Measurements from ENCODE around the gene HHAT.

The HHAT gene

DNA sequence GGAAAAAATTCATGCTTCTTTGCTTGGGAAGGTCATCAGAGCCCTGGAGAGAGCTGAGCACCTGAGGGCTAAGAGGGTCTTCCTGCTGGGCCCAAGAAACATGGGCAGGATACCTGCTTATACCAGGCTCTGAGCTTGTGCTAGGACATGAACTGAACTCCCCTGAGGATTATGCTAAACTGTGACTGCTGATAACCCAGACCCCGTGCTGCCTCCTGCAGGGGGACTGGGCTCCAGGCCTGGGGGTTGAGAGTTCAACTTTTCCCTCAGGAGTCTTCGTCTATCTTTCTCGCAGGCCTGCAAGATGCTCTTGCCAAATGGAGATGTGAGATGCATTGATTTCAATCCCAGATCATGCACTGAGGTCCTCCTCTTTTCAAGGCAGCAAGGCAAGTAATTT is 368.5 kb downstream of the HHAT start:
- Histone ChIP-seq H3K4me3 (ENCODE audit: low read length) (no peak overlapping the region), H3K18ac (ENCODE audit: low read length) (no peak overlapping the region), H3K79me2 (ENCODE audit: control insufficient read depth, insufficient read depth, low read length) (no peaks in the 10 kb centered on the region), H3K4me2 (ENCODE audit: low read length) (no peak overlapping the region), H3K56ac (ENCODE audit: low read length) (no peak overlapping the region), H3K27me3 (ENCODE audit: insufficient read depth, low read length, poor library complexity) (no peaks in the 10 kb centered on the region), H4K8ac (ENCODE audit: low read depth, low read length) (no peak overlapping the region), H3K4me1 (ENCODE audit: control insufficient read depth, low read depth, low read length) (no peaks in the 10 kb centered on the region), H3K4ac (ENCODE audit: low read depth, low read length) (no peak overlapping the region), H2BK120ac (ENCODE audit: low read depth, low read length) (no peak overlapping the region), H2BK5ac (ENCODE audit: low read length) (no peak overlapping the region), H3K27ac (ENCODE audit: low read depth, low read length) (no peak overlapping the region), H2AK5ac (ENCODE audit: low read length) (no peak overlapping the region), H3K9ac (ENCODE audit: low read length) (no peak overlapping the region), H3K23ac (ENCODE audit: low read length) (no peak overlapping the region), H4K5ac (ENCODE audit: low read length) (no peak overlapping the region), H3K79me1 (ENCODE audit: low read length) (no peaks in the 10 kb centered on the region), H3K36me3 (ENCODE audit: control insufficient read depth, insufficient read depth, low read length) (no peaks in the 10 kb centered on the region), H2BK15ac (replicated peaks; ENCODE audit: low read depth) (no peak overlapping the region)
- peak; percentile 61 for DNase-seq
- WGBS (ENCODE audit: extremely low coverage, insufficient coverage, low lambda C conversion rate) = no CpG with 5 or more reads among the region's 3 CpGs

GRCh38 chr1:210698661-210699060 is 370.0 kb downstream of the HHAT start:
- Histone ChIP-seq H2AK5ac (ENCODE audit: low read length) (no peak overlapping the region), H4K5ac (ENCODE audit: low read length) (no peak overlapping the region), H3K27ac (ENCODE audit: low read depth, low read length) (no peak overlapping the region), H3K23ac (ENCODE audit: low read length) (no peak overlapping the region), H3K27me3 (ENCODE audit: insufficient read depth, low read length, poor library complexity) (no peaks in the 10 kb centered on the region), H3K18ac (ENCODE audit: low read length) (no peak overlapping the region), H3K56ac (ENCODE audit: low read length) (no peak overlapping the region), H3K9ac (ENCODE audit: low read length) (no peak overlapping the region), H2BK15ac (replicated peaks; ENCODE audit: low read depth) (no peak overlapping the region), H4K8ac (ENCODE audit: low read depth, low read length) (no peak overlapping the region), H3K36me3 (ENCODE audit: control insufficient read depth, insufficient read depth, low read length) (no peaks in the 10 kb centered on the region), H2BK5ac (ENCODE audit: low read length) (no peak overlapping the region), H3K4me2 (ENCODE audit: low read length) (no peak overlapping the region), H3K79me1 (ENCODE audit: low read length) (no peaks in the 10 kb centered on the region), H3K79me2 (ENCODE audit: control insufficient read depth, insufficient read depth, low read length) (no peaks in the 10 kb centered on the region), H2BK120ac (ENCODE audit: low read depth, low read length) (no peak overlapping the region), H3K4me1 (ENCODE audit: control insufficient read depth, low read depth, low read length) (no peaks in the 10 kb centered on the region), H3K4ac (ENCODE audit: low read depth, low read length) (no peak overlapping the region), H3K4me3 (ENCODE audit: low read length) (no peak overlapping the region)
- WGBS (ENCODE audit: extremely low coverage, insufficient coverage, low lambda C conversion rate) = no CpG with 5 or more reads among the region's 5 CpGs
- DNase-seq = no peak

DNA sequence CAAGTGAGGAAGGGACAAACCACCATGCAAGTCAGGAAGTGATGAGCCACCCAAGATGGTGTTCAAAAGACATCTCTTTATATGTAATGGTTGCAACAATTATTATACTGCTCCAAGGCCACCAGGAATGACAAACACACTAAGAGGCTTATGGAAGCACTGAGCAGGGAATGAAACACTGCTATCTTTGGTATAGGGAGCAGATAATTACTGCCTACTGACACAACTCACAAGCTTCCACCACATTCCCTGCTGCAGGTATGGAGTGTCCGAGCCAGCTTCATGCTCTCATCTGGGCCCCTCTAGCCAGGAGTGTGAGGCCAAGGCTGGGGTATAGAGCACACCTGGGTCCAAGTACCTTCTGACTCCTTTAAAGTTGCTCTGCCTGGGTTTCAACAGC is 371.4 kb downstream of the HHAT start:
- no peak overlapping the region for H3K27ac ChIP-seq (ENCODE audit: low read depth, low read length)
- no CpG with 5 or more reads among the region's 1 CpG for WGBS (ENCODE audit: extremely low coverage, insufficient coverage, low lambda C conversion rate)

DNA sequence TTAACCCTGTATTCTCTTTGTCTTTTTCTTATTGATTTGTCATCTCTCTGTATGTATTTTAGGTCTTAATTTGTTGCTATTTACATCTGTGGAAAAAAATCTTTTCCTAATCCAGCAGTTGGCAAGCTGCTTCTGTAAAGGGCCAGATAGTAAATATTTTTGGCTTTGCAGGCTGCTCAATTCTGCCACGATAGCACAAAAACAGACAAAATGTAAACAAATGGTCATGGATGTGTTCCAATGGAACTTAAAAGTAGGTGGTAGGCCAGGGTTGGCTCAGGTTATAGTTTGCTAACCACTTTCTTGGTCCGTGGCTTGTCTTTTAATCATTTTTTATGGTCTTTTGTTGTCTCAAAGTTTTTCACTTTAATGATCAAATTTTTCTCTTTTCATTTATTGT is 371.8 kb downstream of the HHAT start:
- H3K18ac ChIP-seq (ENCODE audit: low read length) = no peak overlapping the region
- H3K23ac ChIP-seq (ENCODE audit: low read length) = no peak overlapping the region
- H3K36me3 ChIP-seq (ENCODE audit: control insufficient read depth, insufficient read depth, low read length) = no peaks in the 10 kb centered on the region
- no peak overlapping the region for H3K9ac ChIP-seq (ENCODE audit: low read length)
- no peak overlapping the region for H3K4me2 ChIP-seq (ENCODE audit: low read length)
- no peak overlapping the region for H2AK5ac ChIP-seq (ENCODE audit: low read length)
- no peak overlapping the region for H3K4ac ChIP-seq (ENCODE audit: low read depth, low read length)
- WGBS (ENCODE audit: extremely low coverage, insufficient coverage, low lambda C conversion rate) = no CpG with 5 or more reads among the region's 2 CpGs
- no peak overlapping the region for H2BK15ac ChIP-seq (replicated peaks; ENCODE audit: low read depth)
- no peak overlapping the region for H3K56ac ChIP-seq (ENCODE audit: low read length)
- no peak overlapping the region for H2BK5ac ChIP-seq (ENCODE audit: low read length)
- no peak overlapping the region for H4K5ac ChIP-seq (ENCODE audit: low read length)
- H3K4me1 ChIP-seq (ENCODE audit: control insufficient read depth, low read depth, low read length) = no peaks in the 10 kb centered on the region
- no peak overlapping the region for H2BK120ac ChIP-seq (ENCODE audit: low read depth, low read length)
- no peaks in the 10 kb centered on the region for H3K79me1 ChIP-seq (ENCODE audit: low read length)
- no peaks in the 10 kb centered on the region for H3K79me2 ChIP-seq (ENCODE audit: control insufficient read depth, insufficient read depth, low read length)
- DNase-seq = no peak
- H4K8ac ChIP-seq (ENCODE audit: low read depth, low read length) = no peak overlapping the region
- no peaks in the 10 kb centered on the region for H3K27me3 ChIP-seq (ENCODE audit: insufficient read depth, low read length, poor library complexity)
- no peak overlapping the region for H3K4me3 ChIP-seq (ENCODE audit: low read length)
- no peak overlapping the region for H3K27ac ChIP-seq (ENCODE audit: low read depth, low read length)

More for the DNA sequence above, 371.4 kb downstream of the HHAT start:
- no peaks in the 10 kb centered on the region for H3K79me1 ChIP-seq (ENCODE audit: low read length)
- no peaks in the 10 kb centered on the region for H3K27me3 ChIP-seq (ENCODE audit: insufficient read depth, low read length, poor library complexity)
- H3K23ac ChIP-seq (ENCODE audit: low read length) = no peak overlapping the region
- no peaks in the 10 kb centered on the region for H3K36me3 ChIP-seq (ENCODE audit: control insufficient read depth, insufficient read depth, low read length)
- no peak overlapping the region for H3K4me3 ChIP-seq (ENCODE audit: low read length)
- H4K5ac ChIP-seq (ENCODE audit: low read length) = no peak overlapping the region
- H3K79me2 ChIP-seq (ENCODE audit: control insufficient read depth, insufficient read depth, low read length) = no peaks in the 10 kb centered on the region
- no peak overlapping the region for H3K56ac ChIP-seq (ENCODE audit: low read length)
- H4K8ac ChIP-seq (ENCODE audit: low read depth, low read length) = no peak overlapping the region
- no peak for DNase-seq
- no peak overlapping the region for H2BK120ac ChIP-seq (ENCODE audit: low read depth, low read length)
- H2AK5ac ChIP-seq (ENCODE audit: low read length) = no peak overlapping the region
- no peak overlapping the region for H3K4me2 ChIP-seq (ENCODE audit: low read length)
- H3K4ac ChIP-seq (ENCODE audit: low read depth, low read length) = no peak overlapping the region
- no peaks in the 10 kb centered on the region for H3K4me1 ChIP-seq (ENCODE audit: control insufficient read depth, low read depth, low read length)
- H2BK5ac ChIP-seq (ENCODE audit: low read length) = no peak overlapping the region
- H3K18ac ChIP-seq (ENCODE audit: low read length) = no peak overlapping the region
- H2BK15ac ChIP-seq (replicated peaks; ENCODE audit: low read depth) = no peak overlapping the region
- H3K9ac ChIP-seq (ENCODE audit: low read length) = no peak overlapping the region

GRCh38 chr1:210702506-210702905 is 373.8 kb downstream of the HHAT start:
- no peak for DNase-seq
- WGBS (ENCODE audit: extremely low coverage, insufficient coverage, low lambda C conversion rate) = no CpG with 5 or more reads among the region's 2 CpGs

DNA sequence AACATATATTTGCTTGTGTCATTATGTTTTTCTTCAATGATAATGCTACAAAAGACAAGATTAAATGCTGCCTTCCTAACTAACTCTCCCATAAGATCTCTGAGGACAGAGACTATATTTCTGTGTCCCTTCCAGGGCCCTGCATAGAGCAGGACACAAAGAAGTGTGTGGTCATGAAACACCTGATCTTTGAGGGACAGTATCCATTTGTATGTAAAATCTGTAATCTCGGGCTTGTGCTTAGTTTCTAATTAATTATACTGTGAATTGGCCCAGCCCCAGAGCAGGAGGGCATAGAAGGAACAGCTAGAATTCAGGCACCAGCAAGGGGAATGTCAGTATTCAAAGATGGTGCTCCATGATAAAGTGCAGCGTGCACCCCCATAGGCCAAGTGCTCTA is 374.9 kb downstream of the HHAT start:
- Histone ChIP-seq H3K79me2 (ENCODE audit: control insufficient read depth, insufficient read depth, low read length) (no peaks in the 10 kb centered on the region), H4K8ac (ENCODE audit: low read depth, low read length) (no peak overlapping the region), H3K23ac (ENCODE audit: low read length) (no peak overlapping the region), H3K4ac (ENCODE audit: low read depth, low read length) (no peak overlapping the region), H2BK120ac (ENCODE audit: low read depth, low read length) (no peak overlapping the region), H2BK15ac (replicated peaks; ENCODE audit: low read depth) (no peak overlapping the region), H3K79me1 (ENCODE audit: low read length) (no peaks in the 10 kb centered on the region), H3K9ac (ENCODE audit: low read length) (no peak overlapping the region), H3K4me2 (ENCODE audit: low read length) (no peak overlapping the region), H2AK5ac (ENCODE audit: low read length) (no peak overlapping the region), H3K27ac (ENCODE audit: low read depth, low read length) (no peak overlapping the region), H3K56ac (ENCODE audit: low read length) (no peak overlapping the region), H3K27me3 (ENCODE audit: insufficient read depth, low read length, poor library complexity) (no peaks in the 10 kb centered on the region), H4K5ac (ENCODE audit: low read length) (no peak overlapping the region), H3K4me3 (ENCODE audit: low read length) (no peak overlapping the region), H3K18ac (ENCODE audit: low read length) (no peak overlapping the region), H2BK5ac (ENCODE audit: low read length) (no peak overlapping the region), H3K4me1 (ENCODE audit: control insufficient read depth, low read depth, low read length) (no peaks in the 10 kb centered on the region), H3K36me3 (ENCODE audit: control insufficient read depth, insufficient read depth, low read length) (no peaks in the 10 kb centered on the region)
- WGBS (ENCODE audit: extremely low coverage, insufficient coverage, low lambda C conversion rate) = no CpG with 5 or more reads among the region's 2 CpGs
- DNase-seq = no peak

More at GRCh38 chr1:210702506-210702905, 373.8 kb downstream of the HHAT start:
- H3K27me3 ChIP-seq (ENCODE audit: insufficient read depth, low read length, poor library complexity) = no peaks in the 10 kb centered on the region
- no peak overlapping the region for H2BK15ac ChIP-seq (replicated peaks; ENCODE audit: low read depth)
- no peak overlapping the region for H2BK5ac ChIP-seq (ENCODE audit: low read length)
- H3K4me1 ChIP-seq (ENCODE audit: control insufficient read depth, low read depth, low read length) = no peaks in the 10 kb centered on the region
- H3K56ac ChIP-seq (ENCODE audit: low read length) = no peak overlapping the region
- no peak overlapping the region for H4K8ac ChIP-seq (ENCODE audit: low read depth, low read length)
- no peak overlapping the region for H3K4ac ChIP-seq (ENCODE audit: low read depth, low read length)
- H3K4me2 ChIP-seq (ENCODE audit: low read length) = no peak overlapping the region
- no peak overlapping the region for H3K18ac ChIP-seq (ENCODE audit: low read length)
- H3K9ac ChIP-seq (ENCODE audit: low read length) = no peak overlapping the region
- H3K23ac ChIP-seq (ENCODE audit: low read length) = no peak overlapping the region
- H3K27ac ChIP-seq (ENCODE audit: low read depth, low read length) = no peak overlapping the region
- no peaks in the 10 kb centered on the region for H3K79me1 ChIP-seq (ENCODE audit: low read length)
- H3K36me3 ChIP-seq (ENCODE audit: control insufficient read depth, insufficient read depth, low read length) = no peaks in the 10 kb centered on the region
- no peaks in the 10 kb centered on the region for H3K79me2 ChIP-seq (ENCODE audit: control insufficient read depth, insufficient read depth, low read length)
- no peak overlapping the region for H4K5ac ChIP-seq (ENCODE audit: low read length)
- H2BK120ac ChIP-seq (ENCODE audit: low read depth, low read length) = no peak overlapping the region
- no peak overlapping the region for H2AK5ac ChIP-seq (ENCODE audit: low read length)
- no peak overlapping the region for H3K4me3 ChIP-seq (ENCODE audit: low read length)

All from mesendoderm (in vitro differentiated cells).